Sigmoid colon (tissue), 4 donors: ENCODE measurements around the gene EIPR1.

Source experiments
- POLR2AphosphoS5 ChIP-seq, 4 donors: sonication (generic); formaldehyde crosslinking; IDR thresholded peaks; one replicate each; pipeline ENCODE4 v1.6.1; 2017; ENCODE audit warnings: antibody characterized with exemption in 4 of 4
- TF ChIP-seq, protein P1 (sequence below), 4 experiments: fragments of 450-650 bp in 3 of 4; fragments of 200-600 bp in 1 of 4; IDR thresholded peaks; one replicate each; pipeline ENCODE4 v1.5.1; 2016 to 2019; ENCODE audit warnings: antibody characterized with exemption in 4 of 4, mild to moderate bottlenecking in 3 of 4, moderate library complexity in 2 of 4

DNA sequence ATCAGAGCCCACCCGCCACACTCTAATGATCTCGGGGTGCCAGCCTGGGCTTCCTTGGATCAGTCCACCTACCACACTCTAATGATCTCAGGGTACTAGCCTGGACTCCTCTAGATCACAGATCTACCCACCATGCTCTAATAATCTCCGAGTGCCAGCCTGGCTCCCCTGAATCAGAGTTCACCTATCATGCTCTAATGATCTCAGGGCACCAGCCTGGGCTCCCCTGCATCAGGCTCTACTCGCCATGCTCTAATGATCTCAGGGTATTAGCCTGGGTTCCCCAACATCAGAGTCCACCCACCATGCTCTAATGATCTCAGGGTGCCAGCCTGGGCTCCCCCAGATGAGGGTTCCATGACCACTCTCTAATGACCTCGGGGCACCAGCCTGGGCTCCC lies 48.1 kb downstream of the EIPR1 start:
- TF ChIP-seq, protein P1, sequence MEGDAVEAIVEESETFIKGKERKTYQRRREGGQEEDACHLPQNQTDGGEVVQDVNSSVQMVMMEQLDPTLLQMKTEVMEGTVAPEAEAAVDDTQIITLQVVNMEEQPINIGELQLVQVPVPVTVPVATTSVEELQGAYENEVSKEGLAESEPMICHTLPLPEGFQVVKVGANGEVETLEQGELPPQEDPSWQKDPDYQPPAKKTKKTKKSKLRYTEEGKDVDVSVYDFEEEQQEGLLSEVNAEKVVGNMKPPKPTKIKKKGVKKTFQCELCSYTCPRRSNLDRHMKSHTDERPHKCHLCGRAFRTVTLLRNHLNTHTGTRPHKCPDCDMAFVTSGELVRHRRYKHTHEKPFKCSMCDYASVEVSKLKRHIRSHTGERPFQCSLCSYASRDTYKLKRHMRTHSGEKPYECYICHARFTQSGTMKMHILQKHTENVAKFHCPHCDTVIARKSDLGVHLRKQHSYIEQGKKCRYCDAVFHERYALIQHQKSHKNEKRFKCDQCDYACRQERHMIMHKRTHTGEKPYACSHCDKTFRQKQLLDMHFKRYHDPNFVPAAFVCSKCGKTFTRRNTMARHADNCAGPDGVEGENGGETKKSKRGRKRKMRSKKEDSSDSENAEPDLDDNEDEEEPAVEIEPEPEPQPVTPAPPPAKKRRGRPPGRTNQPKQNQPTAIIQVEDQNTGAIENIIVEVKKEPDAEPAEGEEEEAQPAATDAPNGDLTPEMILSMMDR (IDR thresholded peaks at IDR 0.05): no peak
- no peak for TF ChIP-seq POLR2AphosphoS5 (IDR thresholded peaks at IDR 0.05)
